Measurements from ENCODE around the gene GREM2.

GREM2 gene

DNA sequence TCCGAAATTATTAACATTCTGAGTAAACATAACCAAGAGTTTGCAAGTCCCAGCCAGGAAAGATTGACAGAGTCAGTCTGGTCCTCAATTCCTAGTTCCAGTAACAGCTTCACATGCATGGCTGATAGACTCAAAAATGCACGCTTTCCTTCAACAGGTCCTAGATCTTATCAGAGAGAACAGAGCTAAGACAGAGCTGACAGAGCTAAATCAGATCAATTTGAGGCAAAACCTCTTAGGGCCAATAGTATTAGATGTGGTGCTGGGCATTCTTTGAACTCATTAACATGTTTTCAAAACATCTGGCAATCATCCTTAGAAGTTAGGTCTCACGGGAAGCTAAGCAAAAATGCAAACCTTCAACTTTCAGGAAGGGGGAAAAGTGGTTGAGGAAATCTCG is 114.0 kb downstream of the GREM2 start:
- no peak for DNase-seq

DNA sequence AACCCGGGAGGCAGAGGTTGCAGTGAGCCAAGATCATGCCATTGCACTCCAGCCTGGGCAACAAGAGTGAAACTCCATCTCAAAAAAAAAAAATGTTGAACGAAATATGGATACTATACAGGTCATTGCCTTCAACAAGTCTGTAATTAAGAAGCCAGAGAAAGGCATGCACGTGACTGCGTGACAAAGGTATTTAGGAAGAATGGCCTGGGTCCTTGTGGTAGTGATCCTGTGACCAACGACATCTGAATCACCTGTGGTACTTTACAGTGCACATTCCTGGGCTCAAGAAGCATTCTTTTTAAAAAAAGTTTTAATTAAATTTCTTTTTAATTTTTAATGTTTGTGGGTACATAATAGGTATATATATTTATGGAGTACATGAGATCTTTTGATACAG is 115.0 kb downstream of the GREM2 start:
- DNase-seq = no peak

DNA sequence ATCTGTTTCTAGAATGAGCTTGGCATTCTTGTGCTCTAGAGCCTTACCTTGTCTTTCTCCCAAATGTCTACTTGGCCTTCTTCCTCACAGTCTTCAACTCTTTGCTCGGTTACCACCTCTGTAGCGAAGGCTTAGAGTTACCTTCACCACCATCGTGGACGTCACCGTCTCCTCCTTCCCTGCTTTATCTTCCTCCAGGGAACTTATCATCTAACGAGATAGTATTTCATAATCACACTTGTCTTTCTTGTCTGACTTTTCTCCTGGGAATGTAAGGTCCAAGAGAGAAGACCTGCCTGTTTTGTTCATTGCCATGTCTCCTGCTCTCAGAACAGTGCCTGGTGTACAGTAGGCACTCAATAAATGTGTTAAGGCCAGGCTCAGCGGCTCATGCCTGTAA is 115.6 kb downstream of the GREM2 start:
- no peak for DNase-seq

DNA sequence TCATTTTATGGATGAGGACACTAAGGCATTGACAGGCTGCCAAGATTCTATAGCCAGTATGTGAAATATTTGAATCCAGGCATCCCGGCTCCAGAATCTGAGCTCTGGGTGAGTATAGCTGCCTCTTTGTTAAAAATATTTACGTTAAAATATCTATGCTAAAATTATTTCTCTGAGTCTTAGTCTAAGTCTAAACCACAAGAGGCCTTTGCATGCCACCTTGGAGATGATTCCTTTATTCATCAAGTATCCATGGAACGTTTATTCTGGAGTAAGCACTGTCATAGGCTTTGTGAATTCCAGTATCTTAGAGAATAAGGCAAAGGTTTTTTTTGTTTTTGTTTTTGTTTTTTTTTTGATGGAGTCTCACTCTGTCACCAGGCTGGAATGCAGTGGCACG is 116.4 kb downstream of the GREM2 start:
- no peak for DNase-seq

DNA sequence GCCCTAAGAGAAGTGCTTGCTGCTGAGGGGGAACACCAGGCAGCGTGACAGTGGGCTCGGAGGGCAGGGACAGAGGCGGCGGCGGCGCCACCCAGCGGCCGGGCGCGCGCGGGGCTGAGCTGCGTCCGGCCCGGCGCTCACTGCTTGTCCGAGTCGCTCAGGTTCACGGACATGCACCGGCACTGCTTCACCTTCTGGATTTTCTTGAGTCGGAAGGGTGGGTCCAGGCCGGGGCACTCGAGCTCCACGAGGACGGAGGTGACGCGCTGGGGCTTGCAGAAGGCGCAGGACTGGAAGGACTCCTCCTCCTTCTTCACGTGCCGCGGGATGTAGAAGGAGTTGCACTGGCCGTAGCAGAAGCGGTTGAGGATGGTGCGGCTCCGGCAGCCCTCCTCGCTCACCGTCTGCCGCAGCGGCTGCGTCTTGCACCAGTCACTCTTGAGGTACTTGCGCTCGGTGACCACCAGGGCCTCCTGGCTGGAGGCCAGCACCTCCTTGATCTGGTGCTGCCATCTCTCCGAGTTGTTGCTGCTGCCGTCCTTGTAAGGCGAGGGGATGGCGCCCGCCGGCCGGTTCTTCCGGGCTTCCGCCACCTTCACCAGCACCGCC is 119.0 kb downstream of the GREM2 start:
- DNase-seq = peak in 1 of 4 experiments; percentile 1

DNA sequence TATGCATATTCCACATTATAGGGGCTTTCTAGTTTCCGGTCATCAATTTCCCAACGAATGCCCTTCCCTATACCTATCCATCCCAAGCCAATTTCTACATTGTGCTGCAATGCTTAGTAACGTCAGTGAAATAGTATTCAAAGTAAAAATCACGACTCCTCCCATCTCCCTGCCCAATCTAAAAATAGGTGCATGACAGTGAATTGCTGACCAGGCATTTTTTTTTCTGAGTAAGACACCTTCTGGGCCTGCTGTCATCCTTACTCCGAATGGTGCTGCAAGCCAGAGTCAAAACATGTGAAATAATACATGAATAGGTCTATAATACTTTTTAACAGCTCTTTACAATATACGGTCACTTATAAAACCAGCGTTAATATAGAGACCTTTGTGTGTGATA is 120.2 kb downstream of the GREM2 start:
- DNase-seq = no peak

DNA sequence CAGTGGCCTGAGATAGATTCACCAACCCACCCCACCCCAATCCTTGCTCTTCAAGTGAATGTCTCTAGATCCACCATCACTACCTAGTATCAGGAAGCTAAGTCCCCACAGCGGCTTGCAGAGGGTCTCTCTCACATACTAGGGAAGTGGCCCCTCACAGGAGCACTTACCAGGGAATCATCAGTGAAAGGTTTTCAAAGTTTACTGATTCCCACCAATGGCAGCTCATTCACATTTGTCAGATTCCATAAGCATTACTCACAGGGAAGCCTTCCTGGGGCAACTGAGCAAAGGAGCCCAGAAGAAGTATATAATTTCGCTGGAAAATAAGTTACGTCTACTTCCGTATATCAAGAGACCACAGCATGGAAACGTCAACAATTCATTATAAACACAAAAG is 120.8 kb downstream of the GREM2 start:
- no peak for DNase-seq

DNA sequence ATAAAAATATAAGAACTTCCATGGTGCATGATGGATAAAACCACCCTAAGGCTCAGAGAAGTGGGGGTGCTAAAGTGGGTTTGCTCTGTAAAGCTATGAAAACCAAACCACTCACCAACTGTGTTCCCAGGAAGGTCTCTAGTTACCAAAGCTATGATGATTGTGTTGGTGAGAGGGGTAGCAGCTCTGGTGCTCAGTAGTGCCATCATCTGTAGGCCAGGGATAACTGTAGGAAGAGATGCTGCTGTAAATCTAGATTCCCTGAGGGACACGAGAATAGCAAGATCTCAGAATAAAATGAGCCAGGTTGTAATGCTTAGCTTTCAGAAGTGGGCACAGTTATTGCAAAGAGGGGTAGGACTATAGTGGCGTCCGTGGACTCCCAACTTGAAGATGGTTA is 124.5 kb downstream of the GREM2 start:
- no peak for DNase-seq

DNA sequence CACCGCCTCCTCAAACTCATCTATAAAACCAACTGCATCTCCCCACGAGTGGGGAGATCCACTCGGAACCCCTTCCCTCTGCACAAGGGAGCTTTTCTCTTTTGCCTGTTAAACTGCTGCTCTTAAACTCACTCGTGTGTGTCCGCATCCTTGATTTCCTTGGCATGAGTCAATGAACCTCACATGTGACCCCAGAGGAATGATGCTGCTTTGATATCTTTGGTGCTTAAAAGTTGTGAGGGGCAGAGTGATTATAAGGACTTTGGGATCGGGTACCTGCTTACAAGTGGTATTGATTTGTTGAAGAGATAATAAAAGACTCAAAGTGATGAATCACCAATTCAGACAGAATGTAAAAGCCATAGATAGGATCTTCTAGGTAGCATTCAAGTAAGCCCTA is 125.3 kb downstream of the GREM2 start:
- DNase-seq = no peak

DNA sequence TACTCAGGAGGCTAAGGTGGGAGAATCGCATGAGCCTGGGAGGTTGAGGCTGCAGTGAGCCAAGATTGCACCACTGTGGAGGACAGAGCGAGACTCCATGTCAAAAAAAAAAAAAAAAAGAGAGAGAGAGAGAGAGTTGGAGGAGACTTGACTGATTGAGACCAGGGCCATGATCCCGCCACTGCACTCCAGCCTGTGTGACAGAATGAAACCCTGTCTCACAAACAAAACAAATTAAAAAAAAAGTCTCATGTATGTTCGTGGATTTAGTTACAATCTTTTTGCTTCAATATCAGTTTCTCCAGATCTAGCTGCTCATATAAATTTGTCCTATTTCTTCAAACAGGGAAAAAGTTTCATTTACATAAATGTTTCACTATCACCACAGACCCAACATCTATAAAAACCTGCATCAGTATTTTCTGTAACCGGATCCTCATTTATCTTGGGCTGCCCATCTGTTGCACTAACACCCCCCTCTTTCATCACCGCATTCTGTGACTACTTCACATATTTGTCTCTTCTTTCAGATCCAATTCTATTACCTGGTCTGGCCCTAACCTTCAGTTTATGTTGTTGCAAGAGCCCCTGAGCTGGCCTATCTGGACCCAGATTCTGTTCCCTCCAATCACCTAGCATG is 127.0 kb downstream of the GREM2 start:
- DNase-seq = no peak

DNA sequence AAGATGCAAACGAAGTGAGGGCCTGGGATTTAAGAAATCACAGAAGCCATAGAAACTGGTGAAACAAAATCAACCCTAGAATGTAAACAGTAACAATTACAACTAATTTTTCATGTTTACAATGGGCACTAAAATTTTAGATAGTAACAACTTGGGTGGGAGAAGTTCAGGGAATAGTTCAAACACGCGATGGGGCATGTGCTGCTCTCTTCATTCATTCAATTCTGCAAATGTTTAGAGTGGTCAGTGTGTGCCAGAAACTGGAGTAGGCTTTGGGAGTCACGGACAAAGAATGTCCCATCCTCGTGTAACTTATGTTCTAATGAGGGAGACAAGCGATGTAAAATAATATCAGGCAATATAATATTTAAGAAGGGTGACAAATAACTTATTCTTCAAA is 133.4 kb downstream of the GREM2 start:
- DNase-seq = no peak

DNA sequence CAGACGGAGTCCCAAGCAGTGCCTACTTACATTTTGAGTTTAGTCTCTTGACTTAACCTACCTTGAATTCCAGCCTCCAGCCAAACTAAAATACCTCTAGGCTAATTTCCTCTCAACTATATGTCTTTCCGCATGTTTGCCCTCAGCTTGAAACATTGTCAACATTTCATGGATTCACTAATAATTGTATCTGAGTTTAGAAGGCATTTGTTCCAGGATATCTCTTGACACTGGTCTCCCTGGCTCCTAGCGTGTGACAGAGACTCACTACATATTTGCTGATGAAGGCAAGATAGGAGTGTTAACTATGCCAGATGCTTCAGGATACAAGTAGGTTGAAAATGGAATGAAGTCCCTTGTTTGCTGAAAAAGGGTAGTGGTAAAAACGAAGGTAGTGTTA is 136.1 kb downstream of the GREM2 start:
- DNase-seq = no peak

DNA sequence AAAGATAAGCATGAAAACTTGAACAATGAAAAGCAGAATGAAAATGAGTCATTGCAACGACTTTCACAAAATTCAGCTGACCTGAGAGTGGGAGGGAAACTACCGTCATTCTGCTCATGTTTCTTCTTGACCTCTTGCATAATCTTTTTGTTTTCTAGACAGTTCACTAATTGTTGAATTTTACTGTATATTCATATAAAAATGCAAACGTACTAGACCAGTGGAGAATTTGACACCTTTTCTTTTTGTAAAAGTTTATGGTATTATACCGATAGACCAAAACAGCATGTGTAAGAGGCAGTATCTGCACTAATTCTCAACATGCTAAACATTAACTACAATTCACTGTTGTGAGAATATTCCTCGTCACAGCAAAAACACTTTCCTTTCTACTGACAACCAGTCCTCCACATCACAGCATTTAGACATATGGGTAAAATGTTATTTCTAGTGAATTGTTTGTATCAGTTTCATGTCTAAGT is 137.8 kb downstream of the GREM2 start:
- DNase-seq = no peak

DNA sequence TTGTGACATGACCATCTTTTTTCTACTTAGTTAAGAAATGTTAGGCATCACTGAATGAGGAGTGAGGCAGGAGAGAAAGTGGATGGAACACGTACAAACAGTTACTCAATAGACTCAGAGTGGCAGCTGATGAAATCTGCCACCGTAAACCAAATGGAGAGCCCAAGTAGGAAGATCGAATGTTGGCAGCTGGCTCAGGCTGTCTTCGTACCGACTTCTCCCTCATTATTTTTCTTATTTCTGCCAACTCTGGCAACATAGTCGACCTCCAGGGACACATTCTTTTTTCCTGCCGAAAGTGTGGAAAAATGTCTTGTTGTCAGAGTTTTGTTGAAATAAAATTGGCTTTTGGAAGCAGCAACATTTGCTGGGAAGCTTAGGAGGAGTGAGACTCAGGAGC is 143.3 kb downstream of the GREM2 start:
- DNase-seq = no peak

DNA sequence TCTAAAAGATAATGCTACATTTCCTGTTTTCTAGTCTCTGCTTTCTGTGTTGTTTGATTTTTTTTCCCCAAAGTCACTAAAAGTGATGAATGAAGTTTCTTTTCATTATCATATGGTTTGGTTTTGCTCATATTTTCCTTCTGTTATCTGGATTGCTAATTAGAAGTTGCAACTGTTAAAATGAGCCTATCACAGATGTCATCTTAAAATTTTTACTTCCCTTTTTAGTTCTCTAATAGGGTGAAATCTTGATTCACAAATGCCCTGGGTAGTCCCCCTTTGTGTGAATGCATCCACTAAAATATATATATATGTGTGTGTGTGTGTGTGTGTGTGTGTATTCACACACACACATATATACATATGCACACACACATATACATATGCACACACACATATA is 144.1 kb downstream of the GREM2 start:
- no peak for DNase-seq

DNA sequence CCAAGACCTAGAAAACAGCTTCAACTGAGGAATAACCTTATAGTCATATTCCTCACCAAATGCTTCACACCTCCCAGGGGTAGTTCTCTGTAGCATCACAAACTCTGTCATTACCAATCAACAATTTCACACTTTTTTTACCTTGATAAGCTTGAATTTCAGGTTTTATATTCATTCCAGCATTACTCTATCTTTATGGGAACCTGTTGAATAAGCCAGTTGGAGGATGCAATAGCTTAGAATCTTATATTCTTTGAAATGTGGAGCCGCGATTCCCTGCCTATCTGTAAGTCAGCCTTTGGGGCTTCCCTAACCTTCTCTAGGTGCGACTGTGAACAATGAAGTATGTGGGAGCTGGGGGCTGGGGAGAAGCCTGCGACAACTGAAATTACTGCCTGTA is 145.4 kb downstream of the GREM2 start:
- DNase-seq = no peak

DNA sequence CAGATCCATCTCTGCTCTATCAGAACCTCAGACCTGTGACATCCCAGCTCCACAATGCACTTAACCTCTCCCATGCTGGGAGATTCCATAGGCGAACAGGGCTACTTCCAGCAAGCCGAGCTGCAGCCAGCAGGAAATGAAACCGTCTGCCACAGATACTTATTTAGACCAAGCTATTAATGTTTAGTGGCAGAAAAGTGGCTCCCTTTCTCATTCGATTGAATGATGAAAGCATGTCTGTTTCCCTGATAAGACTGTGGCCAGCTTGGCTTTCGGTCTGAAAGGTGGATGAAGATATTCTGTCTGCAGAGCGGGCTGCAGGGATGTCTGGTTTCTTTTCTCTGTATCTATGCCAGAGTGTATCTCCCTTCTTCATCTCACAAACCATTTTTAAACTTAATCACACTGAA is 146.4 kb downstream of the GREM2 start:
- DNase-seq = no peak

DNA sequence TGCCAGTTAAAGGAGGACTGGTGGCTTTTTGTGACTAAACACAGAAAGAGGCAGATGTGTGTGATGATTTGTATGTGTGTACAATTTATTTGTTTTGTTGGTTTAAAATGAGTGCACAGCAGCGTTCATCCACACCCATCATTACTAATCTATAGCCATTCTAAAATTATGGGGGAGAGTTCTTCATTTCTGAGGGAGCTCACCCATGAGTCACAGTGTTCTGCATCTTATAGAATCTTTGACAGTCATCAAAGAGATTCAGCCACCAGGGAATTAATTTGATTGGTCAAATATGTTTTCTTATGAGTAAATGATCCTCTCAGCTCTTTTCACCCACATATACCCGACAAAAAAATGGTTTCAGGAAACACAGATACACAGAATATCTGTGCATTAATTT is 147.9 kb downstream of the GREM2 start:
- DNase-seq = no peak

DNA sequence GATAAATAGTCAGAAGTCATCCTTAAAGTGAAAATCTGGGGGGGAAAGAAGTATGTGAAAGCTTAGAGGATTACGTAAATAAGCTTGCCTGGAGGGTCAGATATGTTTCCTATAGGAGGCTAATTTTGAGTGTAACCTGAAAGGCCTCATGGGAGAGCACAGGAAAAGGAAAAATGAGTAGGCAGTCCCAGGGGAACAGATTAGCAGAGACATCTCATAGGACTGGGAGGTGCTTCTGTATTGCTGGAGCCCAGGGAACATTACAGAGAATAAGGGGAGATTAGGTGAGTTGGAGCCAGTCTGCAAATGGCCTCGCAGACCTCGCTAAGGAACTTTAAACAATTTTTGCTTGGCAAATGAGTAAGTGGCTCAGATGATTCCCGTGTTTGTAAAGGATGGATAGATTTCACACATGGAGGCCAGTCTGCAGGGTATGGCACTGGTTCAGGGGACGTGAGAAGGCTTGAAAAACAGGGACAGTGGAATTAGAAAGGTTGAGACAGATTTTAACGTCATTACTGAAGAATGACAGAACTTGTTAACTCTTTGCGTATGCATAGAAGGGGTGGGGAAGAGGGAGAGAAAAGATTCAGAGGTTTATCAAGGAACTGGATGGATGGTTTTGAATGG is 149.1 kb downstream of the GREM2 start:
- DNase-seq = no peak

DNA sequence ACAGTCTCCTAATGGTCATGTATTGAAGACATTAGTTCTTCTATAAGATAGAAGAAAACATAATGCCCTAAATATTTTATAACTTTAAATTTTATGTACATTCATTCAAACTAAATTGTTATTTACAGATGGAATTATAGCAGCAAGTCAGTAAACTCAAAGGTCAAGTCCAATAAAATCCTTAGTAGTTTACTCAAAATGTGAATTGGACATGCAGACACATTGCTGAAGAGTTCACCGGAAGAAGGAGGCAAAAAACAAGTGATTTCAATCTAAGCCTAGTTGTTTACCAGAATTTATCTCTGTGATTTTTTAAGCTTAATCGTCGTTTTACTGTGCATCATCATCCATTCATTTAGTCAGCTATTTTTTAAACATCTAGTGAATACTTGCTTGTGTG is 149.7 kb downstream of the GREM2 start:
- DNase-seq = no peak

DNA sequence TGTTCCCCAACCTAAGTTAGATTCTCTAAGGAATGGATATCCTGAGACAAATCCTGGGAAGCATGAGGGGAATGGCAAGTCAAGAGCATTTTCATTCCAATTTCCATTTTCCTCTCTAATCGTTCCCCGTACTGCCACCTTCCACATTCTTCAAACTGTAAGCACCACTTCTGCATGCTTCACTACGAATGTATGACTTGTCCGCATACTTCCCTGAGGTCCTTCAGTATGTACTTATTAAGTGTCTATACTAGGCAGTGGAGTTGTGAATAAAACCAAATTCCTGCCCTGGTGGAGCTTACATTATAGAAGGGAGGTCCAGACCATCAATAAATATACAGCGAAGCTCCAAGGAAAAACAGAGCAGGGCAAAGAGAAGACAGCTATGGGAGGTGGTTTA is 154.8 kb downstream of the GREM2 start:
- DNase-seq = no peak

DNA sequence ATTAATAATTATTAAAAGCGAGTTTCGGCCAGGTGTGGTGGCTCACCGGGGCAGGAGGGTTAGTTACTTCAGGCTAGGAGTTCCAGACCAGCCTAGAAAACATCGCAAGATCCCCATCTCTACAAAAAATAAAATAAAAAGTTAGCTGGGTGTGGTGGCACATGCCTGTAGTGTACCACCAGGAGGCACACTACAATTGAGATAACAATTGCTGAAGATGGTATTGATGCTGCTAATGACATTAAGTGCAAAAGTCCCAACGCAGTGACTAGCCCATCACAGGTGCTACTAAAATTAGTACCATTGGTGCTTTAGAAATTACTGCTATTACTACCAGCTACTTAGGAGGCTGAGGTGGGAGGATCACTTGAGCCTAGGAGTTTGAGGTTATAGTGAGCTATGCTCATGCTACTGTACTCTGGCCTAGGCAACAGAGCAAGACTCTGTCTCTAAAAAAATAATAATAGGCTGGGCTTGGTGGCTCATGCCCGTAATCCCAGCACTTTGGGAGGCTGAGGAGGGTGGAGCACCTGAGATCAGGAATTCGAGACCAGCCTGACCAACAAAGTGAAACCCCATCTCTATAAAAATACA is 156.6 kb downstream of the GREM2 start:
- no peak for DNase-seq

DNA sequence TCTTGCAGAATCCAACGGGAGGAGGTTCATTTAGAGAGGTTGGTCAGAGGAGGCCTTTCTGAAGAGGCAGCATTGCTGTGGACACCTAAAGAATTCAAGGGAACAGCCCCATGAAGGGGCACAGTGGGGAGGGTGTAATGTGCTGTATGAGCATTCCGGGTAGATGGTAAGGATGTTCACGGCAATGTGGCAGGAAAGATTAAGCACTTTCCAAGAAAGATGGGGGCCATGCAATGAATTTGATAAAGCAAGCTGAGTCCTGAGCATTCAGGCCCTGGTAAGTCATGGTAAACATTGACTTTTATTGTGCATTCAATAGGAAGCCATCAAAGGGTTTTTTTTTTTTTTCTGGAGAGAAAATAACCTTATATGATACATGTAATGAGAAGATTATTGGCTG is 166.6 kb downstream of the GREM2 start:
- no peak for DNase-seq

DNA sequence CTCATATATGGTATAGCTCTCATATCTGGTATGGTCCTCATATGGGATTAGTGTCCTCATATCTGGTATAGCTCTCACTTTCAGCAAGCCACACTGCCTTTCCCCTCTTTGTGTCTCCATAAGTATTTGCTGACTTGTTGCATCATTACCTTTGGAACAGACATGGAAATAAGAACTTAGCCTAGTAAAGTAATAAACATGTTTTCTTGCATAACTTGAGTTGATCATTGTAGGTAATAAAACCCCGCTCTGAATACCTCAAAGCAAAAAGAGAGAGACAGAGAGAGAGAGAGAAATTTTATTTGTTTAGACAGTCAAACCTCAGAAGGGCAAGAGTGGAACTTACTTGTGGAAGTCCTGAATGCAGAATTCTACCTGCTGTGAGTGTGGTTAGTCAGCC is 170.3 kb downstream of the GREM2 start:
- DNase-seq = no peak
